Measurements from ENCODE around the gene BAZ1A. TPM values are rescaled to one million over a fixed set of nuclear protein-coding genes. Genes with fewer than 3 reads are reported as not detected.

BAZ1A gene
- total RNA-seq, 1 donor from 2014 or later, result 43.2 TPM

GRCh38 chr14:34723867-34724266 is 151.3 kb downstream of the BAZ1A start:
- no peak for DNase-seq (ENCODE audit: low spot score)

- DNase-seq (ENCODE audit: low spot score), result no peak
Observed at GRCh38 chr14:34722723-34723545, 152.2 kb downstream of the BAZ1A start.

GRCh38 chr14:34721129-34721528 is 154.0 kb downstream of the BAZ1A start:
- DNase-seq (ENCODE audit: low spot score), result no peak

- no peak for DNase-seq (ENCODE audit: low spot score)
Observed at GRCh38 chr14:34718750-34719304, 156.3 kb downstream of the BAZ1A start.

GRCh38 chr14:34715127-34715863 is 159.9 kb downstream of the BAZ1A start:
- no peak for DNase-seq (ENCODE audit: low spot score)

- DNase-seq (ENCODE audit: low spot score), result peak; percentile 83
Observed at GRCh38 chr14:34714320-34715126, 160.6 kb downstream of the BAZ1A start, which contains the start of gene CFL2. CFL2 (minus strand) TSS chr14:34714593; CDS start chr14:34714540, 53 bp downstream.

- no peak for DNase-seq (ENCODE audit: low spot score)
Observed at GRCh38 chr14:34713681-34714319, 161.4 kb downstream of the BAZ1A start.

- DNase-seq (ENCODE audit: low spot score), result no peak
Observed at GRCh38 chr14:34713122-34713680, 162.0 kb downstream of the BAZ1A start.

DNA sequence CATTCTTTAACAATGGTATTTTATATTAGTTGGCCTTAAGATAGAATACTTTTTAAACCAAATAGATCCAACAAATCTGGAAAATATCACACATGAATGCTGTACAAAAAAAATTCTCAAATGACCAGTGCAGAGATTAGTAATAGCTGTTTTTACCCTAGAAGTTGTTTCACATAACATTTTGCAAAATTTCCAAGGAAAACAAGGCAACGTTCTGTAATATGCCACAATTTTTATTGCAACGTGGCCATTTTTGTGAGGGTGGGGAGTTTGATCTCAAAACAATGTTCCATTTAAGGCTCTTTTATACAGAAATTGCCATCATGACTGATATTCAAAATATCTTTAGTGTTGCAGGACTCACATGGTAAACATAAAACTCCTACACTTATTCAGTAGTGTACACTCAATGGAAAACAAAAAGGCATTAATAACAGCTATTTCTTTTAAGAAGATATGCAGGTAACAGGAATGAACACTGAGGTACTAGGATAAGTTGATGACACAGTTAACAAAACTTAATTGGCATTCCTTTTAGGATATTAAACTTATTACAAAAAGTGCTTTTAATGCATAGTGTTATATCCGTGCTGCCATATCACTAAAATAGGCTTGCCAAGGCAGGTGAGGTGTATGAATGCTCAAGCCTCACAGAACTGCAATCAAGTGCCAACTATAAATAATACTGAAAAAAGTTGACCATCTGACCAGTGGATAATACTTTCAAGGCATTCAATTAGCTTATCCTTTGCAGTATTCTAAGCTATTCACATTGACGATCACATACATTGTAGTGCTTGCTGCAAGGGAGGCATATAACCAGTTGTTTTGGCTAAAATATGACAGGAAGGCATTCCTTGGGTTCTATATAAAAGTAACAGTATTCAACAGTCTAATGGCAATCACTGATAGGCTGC is 163.1 kb downstream of the BAZ1A start:
- DNase-seq (ENCODE audit: low spot score), result no peak

DNA sequence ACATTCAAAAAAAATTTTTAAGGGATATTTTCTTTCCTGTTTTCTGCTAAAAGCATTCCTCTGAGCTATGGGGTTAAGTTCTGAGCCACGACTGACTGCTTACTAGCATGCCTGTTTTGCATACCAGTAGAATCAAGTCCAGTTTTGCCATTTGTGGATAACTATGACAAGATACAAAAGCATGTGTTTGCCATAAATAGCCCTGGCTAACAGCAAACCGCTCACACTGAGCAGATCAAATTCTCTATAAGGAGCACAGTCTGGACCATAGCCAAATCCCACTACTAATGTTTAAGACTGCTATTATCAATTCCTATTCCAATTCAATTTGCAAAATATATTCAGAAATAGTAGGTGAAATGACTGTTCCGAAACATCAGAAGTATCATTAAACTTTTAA is 164.0 kb downstream of the BAZ1A start:
- no peak for DNase-seq (ENCODE audit: low spot score)

DNA sequence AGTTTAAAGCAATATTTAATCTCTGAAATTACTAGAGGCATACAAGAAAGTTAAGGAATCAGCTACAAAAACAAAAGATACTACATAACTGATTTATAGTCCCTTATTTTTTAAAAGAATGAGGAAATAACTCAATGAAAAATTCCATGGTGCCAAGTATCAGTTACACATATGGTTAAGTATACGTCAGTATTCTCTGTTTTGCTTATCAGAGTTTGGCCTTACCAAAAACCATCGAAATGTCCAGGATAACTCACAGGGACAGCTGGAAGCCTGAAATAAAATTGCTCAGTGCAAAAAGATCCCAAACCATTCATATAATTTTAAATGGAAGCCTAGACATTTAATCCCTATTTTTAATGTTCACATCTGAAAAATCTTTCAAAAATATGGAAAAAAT is 164.4 kb downstream of the BAZ1A start:
- DNase-seq (ENCODE audit: low spot score), result no peak

DNA sequence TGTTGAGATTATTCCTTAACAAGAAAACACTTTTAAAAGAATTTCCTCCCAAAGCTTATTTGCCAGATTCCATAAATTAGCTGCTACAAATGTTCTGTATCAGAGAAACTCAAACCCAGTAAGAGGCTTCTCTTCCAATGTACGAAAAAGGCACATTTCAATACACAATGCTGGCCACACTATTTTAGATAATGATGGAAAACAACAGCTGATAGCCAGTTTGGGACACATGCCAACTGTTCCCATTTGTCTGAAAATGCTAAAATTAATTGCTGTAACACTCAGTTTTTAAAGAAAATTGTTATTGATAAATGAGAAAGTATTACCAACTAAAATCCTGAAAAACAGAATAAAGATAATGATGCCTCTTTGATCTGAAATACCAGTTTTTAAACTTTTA is 165.2 kb downstream of the BAZ1A start:
- DNase-seq (ENCODE audit: low spot score), result no peak

- no peak for DNase-seq (ENCODE audit: low spot score)
Observed at GRCh38 chr14:34707722-34708121, 167.4 kb downstream of the BAZ1A start.

Other genes with a start within 250 kb of the BAZ1A start
- 71.8 TPM for gene SNX6, start 245.2 kb downstream of the BAZ1A start, total RNA-seq
- 56.7 TPM for gene CFL2, start 160.8 kb downstream of the BAZ1A start, total RNA-seq
- 59.2 TPM for gene SRP54, start 107.6 kb upstream of the BAZ1A start, total RNA-seq
- gene FAM177A1, start 170.9 kb upstream of the BAZ1A start, total RNA-seq, result 56.0 TPM
- gene PPP2R3C, start 246.6 kb upstream of the BAZ1A start, total RNA-seq, result 23.0 TPM
- 24.2 TPM for gene PRORP, start 247.2 kb upstream of the BAZ1A start, total RNA-seq

All from ureter (tissue), 1 donor.